K562 (cell line): ENCODE data around the gene ISLR2.

Experiments
- BMI1 ChIP-seq: fragments of 150-350 bp; IDR thresholded peaks from 2 replicates; pipeline ENCODE4 v1.6.1; 2014; ENCODE audit warnings: low read length
- HDAC2 ChIP-seq: fragments of 450-650 bp; IDR thresholded peaks from 2 replicates; pipeline ENCODE4 v1.6.1; 2016; ENCODE audit warnings: mild to moderate bottlenecking
- PKNOX1 ChIP-seq: fragments of 450-650 bp; IDR thresholded peaks from 2 replicates; pipeline ENCODE4 v1.6.1; 2016
- POLR2AphosphoS5 ChIP-seq: IDR thresholded peaks from 2 replicates; pipeline ENCODE4 v1.6.1; 2011; ENCODE audit warnings: mild to moderate bottlenecking, low read depth, low read length, moderate library complexity; ENCODE audit not compliant: control insufficient read depth, insufficient read depth
- SAP30 ChIP-seq: fragments of 200-600 bp; sonication (generic); IDR thresholded peaks from 2 replicates; pipeline ENCODE4 v1.6.1; 2012; ENCODE audit warnings: borderline replicate concordance, low read depth, mild to moderate bottlenecking, moderate library complexity, low read length, control low read depth, inconsistent platforms; ENCODE audit not compliant: insufficient read depth, poor library complexity, severe bottlenecking
- SIN3B ChIP-seq: fragments of 450-650 bp; IDR thresholded peaks from 2 replicates; pipeline ENCODE4 v1.6.1; 2017; ENCODE audit warnings: low read depth, mild to moderate bottlenecking, moderate library complexity
- ZFX ChIP-seq: sonication (generic); formaldehyde crosslinking; IDR thresholded peaks from 2 replicates; pipeline ENCODE4 v1.8.0; 2022; ENCODE audit warnings: mild to moderate bottlenecking, missing genetic modification reagents, moderate library complexity
- TF ChIP-seq, protein P1 (sequence below): fragments of 250-450 bp; sonication (Bioruptor Pico); IDR thresholded peaks from 2 replicates; pipeline ENCODE4 v1.4.0; 2020; ENCODE audit warnings: mild to moderate bottlenecking, moderate library complexity, borderline replicate concordance

DNA sequence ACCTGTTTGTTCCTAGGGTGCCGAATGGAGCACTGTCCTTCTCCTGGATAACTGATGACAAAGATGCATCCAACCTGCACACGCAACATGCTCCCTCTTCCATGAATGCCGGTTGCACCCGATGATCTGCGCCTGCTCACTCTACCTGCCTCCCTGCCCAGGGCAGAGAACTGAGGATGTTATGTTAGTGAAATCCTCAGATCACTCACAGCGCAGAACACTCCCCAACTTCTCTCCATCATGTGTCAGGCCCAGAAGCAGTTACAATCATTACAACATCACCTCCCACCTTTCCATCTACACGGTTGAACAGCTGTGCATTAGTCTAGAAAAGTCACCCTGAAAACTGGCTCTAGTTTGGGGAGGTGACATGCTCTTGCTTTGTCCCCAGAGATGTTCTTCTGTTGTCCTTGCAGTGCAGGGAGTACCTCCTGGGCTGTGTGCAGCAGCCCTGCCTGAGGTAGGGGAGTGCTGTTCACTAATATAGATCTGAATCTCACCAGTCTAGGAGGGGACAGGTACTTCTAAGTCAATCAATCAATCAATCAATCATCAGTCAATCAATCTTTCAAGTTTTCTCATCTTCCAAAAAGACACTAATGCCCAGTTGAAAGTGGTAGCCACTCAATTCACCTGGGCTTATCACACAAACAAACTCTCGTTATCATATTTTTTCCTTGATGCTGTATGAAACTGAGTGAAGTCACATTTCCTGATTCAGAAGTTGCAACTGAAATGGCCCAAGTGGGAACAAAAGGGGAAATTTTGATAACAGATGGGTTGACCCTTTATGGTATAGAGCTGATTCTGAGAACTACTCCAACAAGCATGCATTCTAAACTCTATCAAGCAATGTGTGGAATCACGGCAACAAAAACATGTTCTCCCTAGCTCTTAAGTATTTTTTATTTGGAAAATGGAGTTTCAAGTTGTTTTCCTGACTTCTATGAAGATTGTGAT, 27.8 kb downstream of the ISLR2 start:
- TF ChIP-seq SIN3B (no peak), SAP30 (no peak), HDAC2 (no peak), ZFX (no peak), POLR2AphosphoS5 (no peak), PKNOX1 (no peak), BMI1 (no peak)
- TF ChIP-seq, protein P1, sequence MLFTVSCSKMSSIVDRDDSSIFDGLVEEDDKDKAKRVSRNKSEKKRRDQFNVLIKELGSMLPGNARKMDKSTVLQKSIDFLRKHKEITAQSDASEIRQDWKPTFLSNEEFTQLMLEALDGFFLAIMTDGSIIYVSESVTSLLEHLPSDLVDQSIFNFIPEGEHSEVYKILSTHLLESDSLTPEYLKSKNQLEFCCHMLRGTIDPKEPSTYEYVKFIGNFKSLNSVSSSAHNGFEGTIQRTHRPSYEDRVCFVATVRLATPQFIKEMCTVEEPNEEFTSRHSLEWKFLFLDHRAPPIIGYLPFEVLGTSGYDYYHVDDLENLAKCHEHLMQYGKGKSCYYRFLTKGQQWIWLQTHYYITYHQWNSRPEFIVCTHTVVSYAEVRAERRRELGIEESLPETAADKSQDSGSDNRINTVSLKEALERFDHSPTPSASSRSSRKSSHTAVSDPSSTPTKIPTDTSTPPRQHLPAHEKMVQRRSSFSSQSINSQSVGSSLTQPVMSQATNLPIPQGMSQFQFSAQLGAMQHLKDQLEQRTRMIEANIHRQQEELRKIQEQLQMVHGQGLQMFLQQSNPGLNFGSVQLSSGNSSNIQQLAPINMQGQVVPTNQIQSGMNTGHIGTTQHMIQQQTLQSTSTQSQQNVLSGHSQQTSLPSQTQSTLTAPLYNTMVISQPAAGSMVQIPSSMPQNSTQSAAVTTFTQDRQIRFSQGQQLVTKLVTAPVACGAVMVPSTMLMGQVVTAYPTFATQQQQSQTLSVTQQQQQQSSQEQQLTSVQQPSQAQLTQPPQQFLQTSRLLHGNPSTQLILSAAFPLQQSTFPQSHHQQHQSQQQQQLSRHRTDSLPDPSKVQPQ (CRISPR knock-in tag), result no peak
